Inflammatory macrophage (primary cell): Measurements from ENCODE around the gene ETNK1.
A peak's percentile ranks its signal among the peaks of the same experiment; 100 is the strongest.
"Not testable (repeated sequence)": the region's sequence is repeated elsewhere in the genome, so short reads cannot be mapped to it uniquely, and the experiment has no call there.

Experiments
- DNase-seq, 2 donors: peaks; one replicate each; pipeline ENCODE4 v3.0.0-alpha.2; 2020 to 2022

Gene ETNK1

GRCh38 chr12:22689876-22690275 is 64.9 kb downstream of the ETNK1 start:
- DNase-seq: peak; percentile 22 to 80

- DNase-seq: peak in 1 of 2 donors; percentile 29
Measured at GRCh38 chr12:22691319-22691718, 66.3 kb downstream of the ETNK1 start.

- DNase-seq: not testable (repeated sequence)
Measured at GRCh38 chr12:22692467-22692866, 67.5 kb downstream of the ETNK1 start.

- DNase-seq: no peak
Measured at GRCh38 chr12:22692964-22693555, 68.1 kb downstream of the ETNK1 start.

GRCh38 chr12:22698576-22698975 is 73.6 kb downstream of the ETNK1 start:
- no peak for DNase-seq

GRCh38 chr12:22699705-22700104 is 74.7 kb downstream of the ETNK1 start:
- DNase-seq: not testable (repeated sequence)

- no peak for DNase-seq
Measured at GRCh38 chr12:22700106-22700505, 75.1 kb downstream of the ETNK1 start.

- DNase-seq: not testable (repeated sequence)
Measured at GRCh38 chr12:22701216-22701809, 76.3 kb downstream of the ETNK1 start.

- DNase-seq: peak in 1 of 2 donors; percentile 36
Measured at GRCh38 chr12:22702690-22703089, 77.7 kb downstream of the ETNK1 start.

GRCh38 chr12:22709292-22709691 is 84.3 kb downstream of the ETNK1 start:
- no peak for DNase-seq

GRCh38 chr12:22712083-22712482 is 87.1 kb downstream of the ETNK1 start:
- DNase-seq: no peak

GRCh38 chr12:22715254-22715653 is 90.3 kb downstream of the ETNK1 start:
- no peak for DNase-seq

GRCh38 chr12:22719745-22720144 is 94.8 kb downstream of the ETNK1 start:
- no peak for DNase-seq

GRCh38 chr12:22722081-22722480 is 97.1 kb downstream of the ETNK1 start:
- DNase-seq: no peak

GRCh38 chr12:22722779-22723178 is 97.8 kb downstream of the ETNK1 start:
- no peak for DNase-seq

- DNase-seq: no peak
Measured at GRCh38 chr12:22728987-22729386, 104.0 kb downstream of the ETNK1 start.

GRCh38 chr12:22729431-22729956 is 104.5 kb downstream of the ETNK1 start:
- no peak for DNase-seq

GRCh38 chr12:22729957-22730443 is 105.0 kb downstream of the ETNK1 start:
- peak; percentile 15 to 70 for DNase-seq

- DNase-seq: no peak
Measured at GRCh38 chr12:22731236-22731635, 106.3 kb downstream of the ETNK1 start.

- DNase-seq: no peak
Measured at GRCh38 chr12:22733756-22734155, 108.8 kb downstream of the ETNK1 start.

GRCh38 chr12:22738945-22739344 is 114.0 kb downstream of the ETNK1 start:
- DNase-seq: no peak
